ENCODE results near the gene PRAC2.

The PRAC2 gene

GRCh38 chr17:48745381-48746275 is 22.6 kb downstream of the PRAC2 start:
- H3K27ac ChIP-seq, result peak overlapping the region; percentile 100
- no peak for TF ChIP-seq CTCF (conservative IDR thresholded peaks at IDR 0.05)

GRCh38 chr17:48746916-48747444 is 24.0 kb downstream of the PRAC2 start:
- H3K27ac ChIP-seq, result peak overlapping the region; percentile 100
- no peak for TF ChIP-seq CTCF (conservative IDR thresholded peaks at IDR 0.05)

- no peak for TF ChIP-seq CTCF (conservative IDR thresholded peaks at IDR 0.05)
- H3K27ac ChIP-seq, result peak overlapping the region; percentile 100
Measured at GRCh38 chr17:48747445-48748363, 24.7 kb downstream of the PRAC2 start.

- H3K27ac ChIP-seq, result peak overlapping the region; percentile 100
- no peak for TF ChIP-seq CTCF (conservative IDR thresholded peaks at IDR 0.05)
Measured at GRCh38 chr17:48748718-48749566, 26.0 kb downstream of the PRAC2 start.

- H3K27ac ChIP-seq, result peak overlapping the region; percentile 100
- TF ChIP-seq CTCF (conservative IDR thresholded peaks at IDR 0.05), result no peak
Measured at GRCh38 chr17:48749621-48750553, 26.9 kb downstream of the PRAC2 start.

- peak; percentile 27; the same call in 1 of the 2 replicates for TF ChIP-seq CTCF (conservative IDR thresholded peaks at IDR 0.05)
- peak overlapping the region; percentile 100 for H3K27ac ChIP-seq
Measured at GRCh38 chr17:48751172-48751571, 28.2 kb downstream of the PRAC2 start.

All from VCaP (cell line).